CD4-positive, alpha-beta T cell treated with Interleukin-2 at 100 ng/mL for 4 hours (primary cell): ENCODE results near the gene PBOV1.
"Not testable (repeated sequence)": the region's sequence is repeated elsewhere in the genome, so short reads cannot be mapped to it uniquely, and the experiment has no call there.

ENCODE experiments used
- DNase-seq: peaks from one replicate; pipeline ENCODE4 v3.0.0-alpha.2; 2020; ENCODE audit warnings: low spot score

Gene PBOV1

GRCh38 chr6:138238368-138238767, 20.1 kb upstream of the PBOV1 start:
- DNase-seq: no peak

GRCh38 chr6:138237463-138237862, 19.2 kb upstream of the PBOV1 start:
- no peak for DNase-seq

DNA sequence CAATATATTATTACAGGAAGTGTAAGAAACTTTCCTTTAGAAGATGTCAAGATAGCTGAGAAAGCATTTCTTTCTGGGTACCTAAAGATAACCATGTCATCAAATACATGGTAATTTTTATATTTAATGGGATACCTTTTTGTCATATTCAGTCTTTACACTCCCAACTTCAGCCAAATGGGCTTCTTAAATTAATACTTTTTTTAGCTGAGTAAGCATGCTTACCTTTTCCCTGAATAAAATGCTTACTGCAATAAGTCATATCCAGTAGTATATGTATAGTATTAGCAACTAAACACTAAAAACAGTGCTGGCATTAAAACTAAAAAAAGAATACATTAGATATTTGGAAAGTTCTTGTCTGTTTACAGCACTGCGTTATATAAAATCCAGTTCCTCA, 17.4 kb upstream of the PBOV1 start:
- DNase-seq: no peak

GRCh38 chr6:138235205-138235604, 16.9 kb upstream of the PBOV1 start:
- no peak for DNase-seq

DNA sequence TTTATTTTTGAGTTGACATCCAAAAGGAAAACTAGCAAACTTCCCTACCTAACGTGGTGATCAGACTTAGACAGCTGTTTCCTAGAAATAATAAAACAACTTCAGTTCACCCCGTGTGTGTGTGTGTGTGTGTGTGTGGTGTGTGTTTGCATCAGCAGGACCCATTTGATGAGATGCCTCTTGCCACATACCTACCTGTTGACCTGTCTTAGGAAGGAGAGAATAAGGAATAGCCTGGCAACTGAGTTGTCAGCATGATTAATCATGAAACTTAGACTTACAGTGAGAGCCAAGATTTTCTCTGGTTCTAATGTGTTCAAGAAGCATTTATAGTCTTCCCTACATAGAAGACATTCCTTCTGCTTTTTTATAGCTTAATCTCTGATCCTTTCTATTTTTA, 16.1 kb upstream of the PBOV1 start:
- no peak for DNase-seq

GRCh38 chr6:138231381-138231886, 13.1 kb upstream of the PBOV1 start:
- no peak for DNase-seq

DNA sequence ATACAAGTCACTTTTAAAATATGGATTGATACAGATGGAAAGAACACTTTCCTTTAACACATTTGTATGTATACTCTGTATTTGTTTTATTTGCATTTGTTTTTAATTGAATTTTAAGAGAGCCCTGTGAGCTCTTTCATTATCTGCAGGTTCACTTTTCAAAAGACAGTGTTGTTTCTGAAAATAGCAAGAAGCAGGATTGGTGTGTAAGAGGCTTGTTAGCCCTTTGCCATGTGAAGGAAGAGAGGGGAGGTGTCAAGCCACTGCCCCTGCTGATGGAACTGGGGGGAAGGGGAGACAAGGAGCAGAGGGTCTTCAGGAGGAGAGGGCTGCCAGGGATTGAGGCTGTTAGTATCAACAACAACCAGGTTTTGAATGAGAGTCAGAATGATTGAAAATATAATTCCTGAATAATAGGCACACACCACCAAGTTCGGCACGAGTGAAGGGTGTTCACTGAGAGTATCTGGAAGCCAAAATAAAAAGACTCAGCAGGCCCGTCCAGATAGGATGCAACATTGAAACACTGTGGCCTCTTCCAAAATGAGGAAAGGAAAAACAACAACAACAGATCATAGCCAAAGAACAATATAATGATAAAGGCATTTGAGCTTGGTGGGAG, 12.6 kb upstream of the PBOV1 start:
- no peak for DNase-seq

DNA sequence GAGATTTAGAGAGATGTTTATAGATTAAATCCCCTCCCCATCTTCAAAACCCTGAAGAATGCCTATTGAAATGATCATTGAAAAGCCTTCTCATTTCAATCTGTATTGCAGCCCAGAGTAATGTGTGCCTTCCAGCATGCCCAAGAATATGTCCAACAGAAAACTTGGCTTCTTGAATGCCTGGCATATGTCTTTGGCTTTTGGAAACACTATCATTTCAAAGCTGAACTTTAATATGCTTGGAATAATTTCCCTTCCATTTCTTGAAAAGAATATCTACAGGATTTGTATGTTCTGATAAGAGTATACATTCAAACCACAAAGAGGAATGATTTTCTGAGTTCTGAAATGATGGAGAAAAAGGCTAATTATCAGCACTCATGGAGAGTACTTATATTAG, 11.9 kb upstream of the PBOV1 start:
- no peak for DNase-seq

DNA sequence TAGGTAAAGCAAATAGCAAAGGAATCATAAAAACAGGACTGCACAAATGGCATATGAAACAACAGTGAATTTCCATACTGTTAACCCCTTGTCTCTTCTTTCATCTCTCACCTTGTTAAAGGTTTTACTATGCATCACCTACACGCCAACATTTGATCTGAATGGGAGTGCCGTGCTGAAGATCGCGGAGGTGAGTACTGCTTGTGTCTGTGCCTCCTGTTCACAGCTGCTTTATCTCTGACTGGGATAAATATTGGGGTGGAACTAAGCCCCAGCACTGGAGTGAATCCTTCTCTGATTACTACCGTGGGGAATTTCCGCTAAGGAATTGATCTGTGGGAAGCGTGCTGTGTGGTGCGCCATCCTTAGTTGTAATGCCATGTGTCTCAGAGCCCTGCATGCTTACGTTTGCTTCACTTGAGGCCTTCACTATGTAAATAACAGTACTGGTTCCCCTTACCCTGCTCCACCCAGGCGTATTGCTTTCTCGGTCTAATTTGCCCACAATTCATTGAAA, 11.4 kb upstream of the PBOV1 start:
- no peak for DNase-seq

GRCh38 chr6:138229072-138229471, 10.8 kb upstream of the PBOV1 start:
- DNase-seq: no peak

DNA sequence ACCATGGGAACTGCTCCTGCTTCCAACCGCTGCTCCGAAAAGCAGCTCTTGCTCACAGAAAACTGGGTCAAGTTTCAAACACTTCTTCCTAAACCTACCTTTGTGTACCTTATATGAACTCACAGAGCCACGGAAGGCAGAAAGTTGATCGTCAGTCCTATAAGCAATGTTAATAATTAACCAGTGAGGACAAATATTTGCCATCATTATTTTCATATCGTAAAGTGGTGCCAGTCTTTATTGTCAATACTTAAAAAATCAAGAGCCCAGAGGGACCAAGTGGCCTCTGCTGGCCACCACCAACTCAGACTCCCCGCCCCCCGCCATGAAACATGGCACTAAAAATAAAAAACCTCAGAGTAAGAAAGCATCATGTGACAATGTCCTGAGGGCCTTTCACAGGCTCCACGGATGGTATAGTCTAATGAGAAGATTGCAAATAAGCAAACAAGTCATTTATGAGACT, 9.1 kb upstream of the PBOV1 start:
- DNase-seq: no peak

- DNase-seq: no peak
Observed at GRCh38 chr6:138226700-138227315, 8.5 kb upstream of the PBOV1 start.

DNA sequence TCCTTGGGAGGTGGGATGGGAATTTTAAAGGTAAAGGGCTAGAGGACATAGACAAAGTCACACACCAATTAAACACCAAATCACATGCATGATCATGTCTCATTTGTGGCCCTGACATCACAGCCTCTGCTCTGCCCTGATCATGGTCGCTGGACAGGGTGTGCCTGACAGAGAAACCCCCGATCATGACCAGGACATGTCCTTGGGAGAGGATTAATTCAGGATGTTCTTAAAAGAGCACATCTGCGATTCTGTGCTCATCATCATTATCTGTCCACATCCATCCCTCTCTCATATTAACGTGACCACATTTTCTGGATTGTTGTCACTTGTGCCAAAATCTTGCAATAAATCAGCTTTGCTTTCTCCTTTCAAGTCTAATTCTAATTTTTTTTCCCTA, 7.7 kb upstream of the PBOV1 start:
- no peak for DNase-seq

DNA sequence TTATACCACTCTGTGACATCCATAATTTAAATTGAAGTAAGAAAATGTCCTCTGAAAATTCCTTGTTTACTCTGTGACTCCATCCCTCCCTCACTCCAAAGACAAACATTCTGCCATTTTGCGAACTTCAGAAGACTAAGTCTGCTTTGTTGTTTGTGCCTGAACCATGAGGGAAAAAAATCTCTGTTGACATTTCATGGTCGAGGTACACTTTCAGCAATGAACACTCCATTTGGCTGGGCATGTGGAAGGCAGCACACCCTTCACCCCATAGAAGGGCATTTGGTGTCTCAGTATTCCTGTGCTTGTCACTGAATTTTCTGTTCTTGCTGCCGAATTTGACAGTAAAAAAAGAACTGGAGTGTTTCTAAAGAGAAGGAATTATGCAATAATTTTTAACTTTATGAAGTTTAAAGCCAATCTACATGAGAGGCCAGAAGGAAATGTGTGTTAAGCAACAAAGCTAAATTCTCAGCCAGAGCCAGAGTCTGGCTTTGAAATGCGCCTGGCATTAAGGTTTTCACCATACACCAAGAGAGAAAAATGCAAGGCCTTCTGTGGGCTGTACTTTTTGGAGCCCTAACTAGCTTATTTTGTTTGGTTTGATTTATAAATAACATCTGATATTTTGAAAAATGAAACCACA, 4.7 kb upstream of the PBOV1 start:
- DNase-seq: no peak

DNA sequence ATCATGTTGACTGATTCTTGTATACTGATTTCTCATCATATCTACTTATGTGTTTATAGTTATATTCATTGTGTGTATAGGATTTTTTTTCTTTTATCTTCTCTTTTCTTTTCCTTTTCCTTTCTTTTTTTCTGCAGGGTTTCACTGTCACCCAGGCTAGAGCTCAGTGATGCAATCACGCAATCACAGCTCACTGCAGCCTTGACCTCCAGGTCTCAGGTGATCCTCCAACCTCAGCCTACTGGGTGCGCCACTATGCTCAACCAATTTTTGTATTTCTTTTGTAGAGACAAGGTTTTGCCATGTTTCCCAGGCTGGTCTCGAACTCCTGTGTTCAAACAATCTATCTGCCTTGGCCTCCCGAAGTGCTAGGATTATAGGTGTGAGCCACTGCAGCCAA, 1.6 kb upstream of the PBOV1 start:
- DNase-seq: no peak

- no peak for DNase-seq
Observed at GRCh38 chr6:138219398-138219797, 1.1 kb upstream of the PBOV1 start.

GRCh38 chr6:138215093-138215782, 3.1 kb downstream of the PBOV1 start:
- no peak for DNase-seq

DNA sequence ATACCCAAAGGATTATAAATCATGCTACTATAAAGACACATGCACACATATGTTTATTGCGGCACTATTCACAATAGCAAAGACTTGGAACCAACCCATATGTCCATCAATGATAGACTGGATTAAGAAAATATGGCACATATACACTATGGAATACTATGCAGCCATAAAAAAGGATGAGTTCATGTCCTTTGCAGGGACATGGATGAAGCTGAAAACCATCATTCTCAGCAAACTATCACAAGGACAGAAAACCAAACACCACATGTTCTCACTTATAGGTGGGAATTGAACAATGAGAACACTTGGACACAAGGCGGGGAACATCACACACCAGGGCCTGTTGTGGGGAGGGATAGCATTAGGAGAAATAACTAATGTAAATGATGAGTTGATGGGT, 5.8 kb downstream of the PBOV1 start:
- not testable (repeated sequence) for DNase-seq

DNA sequence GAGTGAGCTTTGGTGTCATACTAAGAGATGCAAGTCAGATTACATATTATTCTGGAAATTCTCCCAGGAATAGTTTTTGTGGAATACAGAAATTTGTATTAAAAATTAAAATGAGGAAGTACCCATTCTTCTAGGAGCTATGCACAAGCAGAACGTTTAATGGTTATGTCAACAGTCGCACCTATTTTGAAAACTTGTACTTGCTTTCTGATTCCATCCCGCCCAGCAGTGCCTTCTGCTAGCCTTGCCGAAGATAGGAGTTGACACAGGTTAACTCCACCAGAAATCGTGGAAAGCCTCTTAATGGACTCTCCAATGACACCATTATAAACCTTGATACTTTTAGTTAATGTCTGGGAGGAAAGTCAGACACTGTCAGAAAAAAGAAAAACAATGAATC, 6.7 kb downstream of the PBOV1 start:
- DNase-seq: no peak

GRCh38 chr6:138211048-138211581, 7.2 kb downstream of the PBOV1 start:
- no peak for DNase-seq

GRCh38 chr6:138206862-138207261, 11.4 kb downstream of the PBOV1 start:
- DNase-seq: no peak

DNA sequence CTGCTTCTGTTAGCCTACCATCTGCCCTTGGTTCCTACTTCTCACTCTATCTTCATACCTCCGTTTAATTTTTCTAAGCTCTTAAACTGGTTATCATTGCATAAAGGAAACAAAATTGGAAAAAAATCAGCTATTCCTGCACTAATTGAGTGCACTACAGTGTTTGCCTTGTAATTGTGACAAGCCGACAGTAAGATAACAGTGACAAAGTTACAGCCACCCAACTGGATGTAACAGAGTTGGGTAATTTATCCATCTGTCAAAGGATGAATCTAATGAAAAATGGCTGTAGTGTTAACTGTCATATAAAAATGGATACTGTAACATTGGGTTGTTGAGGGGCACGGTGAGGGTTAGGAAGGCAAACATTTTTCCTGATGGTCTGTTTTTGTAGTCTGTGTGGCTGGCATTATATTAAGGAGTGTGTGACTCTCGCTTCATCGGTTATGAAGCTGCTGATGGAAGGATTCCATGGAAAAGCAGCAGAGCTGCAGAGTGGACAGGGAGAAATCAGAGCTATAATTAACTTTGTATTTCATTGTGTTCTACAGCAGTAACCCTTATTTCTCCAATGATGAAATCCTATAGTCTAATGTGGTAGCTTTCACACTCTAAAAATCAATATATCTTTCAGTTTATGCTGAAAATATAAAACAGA, 12.7 kb downstream of the PBOV1 start:
- DNase-seq: no peak
